Pulmonary artery endothelial cell (primary cell): ENCODE measurements around the gene PDZRN4. TPM values are rescaled to one million over a fixed set of nuclear protein-coding genes. Genes with fewer than 3 reads are reported as not detected.
"Not testable (repeated sequence)": the region's sequence is repeated elsewhere in the genome, so short reads cannot be mapped to it uniquely, and the experiment has no call there.

ENCODE experiments used
- DNase-seq: peaks from one replicate; pipeline ENCODE4 v3.0.0-alpha.2; 2011; ENCODE audit warnings: low read depth, low spot score
- total RNA-seq: library from RNA; depleted of rRNA; stranded (reverse); fragments of >200 nt; gene quantifications from 2 replicates; pipeline ENCODE4 v1.2.3, GENCODE V29; 2014

PDZRN4 gene
- total RNA-seq, 1 donor from 2014 or later, result not detected

DNA sequence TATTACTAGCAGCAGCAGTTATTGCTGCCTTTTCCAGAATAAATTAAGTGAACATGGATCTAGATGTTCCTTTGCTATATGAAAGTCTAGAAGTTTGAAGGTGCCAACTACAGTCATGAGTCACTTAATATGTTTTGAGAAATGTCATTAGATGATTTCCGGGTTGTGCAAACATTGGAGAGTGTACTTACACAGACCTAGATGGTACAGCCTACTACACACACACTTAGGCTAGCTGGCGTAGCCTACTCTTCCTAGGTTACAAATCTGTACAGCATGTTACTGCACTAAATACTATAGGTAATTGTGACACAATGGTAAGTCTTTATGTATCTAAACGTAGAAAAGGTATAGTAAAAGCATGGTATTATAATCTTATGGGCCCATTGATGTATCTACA is 368.1 kb downstream of the PDZRN4 start:
- DNase-seq, result no peak

DNA sequence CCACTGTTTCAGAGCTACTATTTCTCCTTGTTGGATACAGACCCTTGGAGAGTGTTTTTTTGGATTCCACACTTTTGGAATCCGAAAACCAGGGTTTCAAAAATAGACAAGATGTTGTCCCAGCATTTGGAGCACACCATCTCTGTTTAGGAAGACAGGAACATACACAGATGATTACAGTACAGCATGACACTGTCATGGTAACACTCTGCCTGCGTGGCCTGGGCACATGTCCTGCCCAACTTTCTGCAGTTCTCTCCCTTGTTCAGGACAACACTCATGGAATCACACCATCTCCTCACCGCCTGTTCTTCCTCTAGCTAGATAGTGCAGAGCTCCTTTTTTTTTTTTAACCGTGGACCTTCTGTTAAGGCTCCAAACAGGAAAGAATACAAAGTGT is 369.2 kb downstream of the PDZRN4 start:
- no peak for DNase-seq

DNA sequence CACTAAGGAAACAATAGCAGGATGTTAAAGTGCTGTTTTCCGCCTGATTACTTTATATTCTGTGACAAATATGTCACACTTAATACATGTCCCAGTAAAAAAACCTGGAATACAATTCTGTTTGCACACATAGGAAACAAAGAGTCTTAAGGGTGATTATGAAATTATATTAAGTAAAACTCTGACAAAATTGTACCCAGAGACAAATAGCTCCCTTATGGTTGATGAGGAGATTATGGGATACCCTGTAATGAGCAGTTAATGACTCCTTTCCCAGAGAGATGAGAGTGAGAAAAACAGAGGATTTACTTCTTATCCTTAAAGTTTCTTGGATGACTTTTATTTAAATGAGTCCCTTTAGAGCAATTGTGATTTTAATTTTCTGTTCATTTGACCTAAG is 370.6 kb downstream of the PDZRN4 start:
- no peak for DNase-seq

DNA sequence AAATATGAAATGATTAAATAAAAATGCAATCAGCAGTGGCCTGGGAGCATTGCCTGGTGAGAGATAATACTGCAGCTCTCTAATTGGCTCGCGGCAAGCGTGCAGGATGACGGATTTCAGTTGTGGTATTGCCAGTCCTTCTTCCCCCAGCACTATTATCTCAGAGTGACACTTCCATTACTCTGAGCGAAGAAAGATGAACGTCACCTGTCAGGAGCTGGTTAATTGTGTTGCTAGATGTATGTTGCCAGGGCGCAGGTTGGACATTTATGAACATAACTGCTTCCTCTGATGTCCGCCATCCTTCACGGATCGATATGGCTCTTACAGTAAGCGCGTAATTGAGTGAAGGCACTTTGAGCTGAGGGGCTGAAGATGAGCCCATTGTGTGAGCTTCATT is 374.9 kb downstream of the PDZRN4 start:
- no peak for DNase-seq

DNA sequence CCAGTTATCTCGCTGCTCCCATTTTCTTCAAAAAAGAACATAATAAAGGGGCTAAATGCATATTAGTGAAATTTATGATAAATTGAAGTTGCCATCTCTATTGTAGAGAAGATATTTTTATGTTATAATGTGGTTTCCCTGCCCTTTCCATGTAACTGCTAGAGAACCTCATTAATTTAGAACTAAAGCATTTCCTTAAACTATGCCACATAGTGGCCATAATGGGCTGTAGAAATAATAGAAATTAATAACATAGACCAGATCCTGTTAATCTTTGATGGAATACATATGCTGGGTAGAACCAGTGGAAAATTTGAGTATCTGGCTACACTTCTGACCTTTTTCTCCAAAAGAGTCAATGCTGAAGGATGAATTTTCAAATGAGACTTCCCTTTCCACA is 376.7 kb downstream of the PDZRN4 start:
- DNase-seq, result no peak

DNA sequence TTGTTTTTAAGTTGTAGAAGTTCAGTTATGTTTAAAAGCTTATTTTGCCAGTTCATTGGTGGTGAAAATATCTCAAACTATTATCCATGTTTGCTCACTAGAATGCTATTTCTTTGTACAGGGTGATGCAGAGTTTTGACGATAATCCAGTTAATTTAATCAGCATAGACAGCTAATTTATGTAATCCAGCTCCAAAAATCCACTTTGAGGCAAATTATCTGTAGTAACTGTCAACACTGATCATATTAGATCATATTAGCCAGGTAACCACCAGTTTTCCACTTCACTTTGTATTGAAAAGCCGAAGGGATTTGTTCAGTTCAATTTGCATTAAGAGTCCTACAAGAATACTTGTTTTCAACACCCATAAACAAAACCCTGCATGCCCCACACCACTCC is 378.6 kb downstream of the PDZRN4 start:
- DNase-seq, result no peak

DNA sequence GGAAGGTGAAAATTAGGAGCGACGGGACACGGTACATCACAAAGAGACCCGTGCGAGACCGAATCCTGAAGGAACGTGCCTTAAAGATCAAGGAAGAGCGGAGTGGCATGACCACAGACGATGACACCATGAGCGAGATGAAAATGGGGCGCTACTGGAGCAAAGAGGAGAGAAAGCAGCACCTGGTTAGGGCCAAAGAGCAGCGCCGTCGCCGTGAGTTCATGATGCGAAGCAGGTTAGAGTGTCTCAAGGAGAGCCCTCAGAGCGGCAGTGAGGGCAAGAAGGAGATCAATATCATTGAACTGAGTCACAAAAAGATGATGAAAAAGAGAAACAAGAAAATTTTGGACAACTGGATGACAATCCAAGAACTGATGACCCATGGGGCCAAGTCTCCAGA is 385.3 kb downstream of the PDZRN4 start:
- DNase-seq, result no peak

DNA sequence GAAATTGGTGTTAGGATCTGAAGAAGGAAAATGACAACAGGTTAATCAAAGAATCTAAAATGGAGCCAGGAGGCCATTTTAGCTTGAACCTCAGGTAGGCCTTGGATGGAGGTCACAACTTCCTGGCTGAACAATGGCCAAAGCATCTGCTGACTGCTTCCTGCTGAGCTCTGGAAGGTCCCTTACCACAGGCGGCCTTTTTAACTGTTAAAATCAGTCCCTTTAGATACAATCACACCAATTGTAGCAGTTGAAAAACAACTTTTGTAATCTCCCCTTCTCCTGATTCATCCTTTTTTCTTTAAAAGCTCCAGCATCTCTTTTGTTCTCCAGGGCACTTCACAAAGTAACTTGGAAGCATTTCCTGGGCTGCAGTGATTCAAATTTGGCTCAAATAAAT is 388.8 kb downstream of the PDZRN4 start:
- DNase-seq, result no peak

DNA sequence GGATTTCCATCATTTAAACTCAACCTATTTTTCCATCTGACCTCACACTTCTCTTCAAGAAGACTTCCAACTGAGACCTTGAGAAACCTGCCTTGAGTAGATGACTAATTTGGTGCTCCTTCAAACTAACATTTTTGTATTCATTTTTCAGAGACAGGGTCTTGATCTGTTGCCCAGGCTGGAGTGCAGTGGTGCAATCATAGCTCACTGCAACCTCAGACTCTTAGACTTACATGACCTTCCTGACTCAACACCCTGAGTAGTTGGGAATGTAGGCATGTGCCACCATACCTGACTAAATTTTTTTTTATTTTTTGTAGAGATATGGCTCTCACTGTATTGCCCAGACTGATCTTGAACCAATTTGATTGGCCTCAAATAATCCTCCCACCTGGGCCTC is 389.9 kb downstream of the PDZRN4 start:
- no peak for DNase-seq

DNA sequence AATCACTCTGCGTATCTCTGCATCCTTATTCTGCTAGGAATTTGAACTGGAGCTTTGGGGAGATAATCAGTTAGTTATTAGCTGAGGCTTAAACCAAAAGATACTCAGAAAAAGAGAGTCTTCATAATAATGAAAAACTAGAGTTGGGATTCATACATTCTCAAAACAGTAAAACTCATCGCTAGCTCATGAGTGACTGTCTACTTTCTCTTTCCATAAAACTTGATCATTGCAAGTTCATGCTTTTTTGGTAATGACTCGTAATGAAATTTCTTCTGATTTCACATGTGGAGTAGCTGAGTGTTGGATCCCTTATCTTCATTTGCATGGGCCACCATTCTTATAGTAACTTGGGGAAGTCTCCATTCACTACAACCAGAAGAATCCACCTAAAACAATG is 397.7 kb downstream of the PDZRN4 start:
- DNase-seq, result no peak

DNA sequence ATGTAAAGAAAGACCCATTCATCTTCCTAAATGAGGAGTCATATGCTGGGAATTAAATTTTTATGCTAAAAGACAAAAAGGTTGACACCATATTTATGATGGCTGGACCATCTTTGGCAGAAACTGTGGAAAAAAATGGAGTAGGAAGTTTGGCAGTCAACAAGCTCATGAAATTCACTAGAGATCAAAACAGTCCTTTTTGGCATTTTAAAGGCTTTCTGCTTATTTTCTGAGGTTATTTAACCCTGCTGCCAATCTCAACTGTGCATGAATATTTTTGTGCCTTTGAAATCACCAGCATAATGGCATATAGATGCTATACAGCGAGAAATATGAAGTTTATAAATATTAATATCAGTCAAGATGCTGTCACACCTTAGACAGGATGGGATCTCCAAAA is 399.5 kb downstream of the PDZRN4 start:
- no peak for DNase-seq

DNA sequence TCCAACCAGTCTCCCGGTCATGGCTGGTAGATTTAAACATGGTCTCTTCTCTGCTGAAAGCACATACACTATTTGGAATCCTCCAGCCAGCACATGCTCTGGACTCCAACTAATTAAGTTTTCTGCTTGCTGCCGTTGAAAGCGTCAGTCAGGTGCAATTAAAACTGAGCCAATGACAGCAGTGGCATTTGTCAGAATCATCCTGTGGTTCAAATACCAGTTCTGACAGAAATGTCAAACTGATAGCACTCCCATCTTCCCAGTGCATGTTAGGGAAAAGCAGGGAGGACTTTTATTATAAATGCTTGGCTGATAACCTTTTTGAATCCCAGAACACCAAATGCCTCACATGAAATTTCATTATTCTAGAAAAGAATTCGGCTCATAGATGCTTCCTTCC is 401.8 kb downstream of the PDZRN4 start:
- no peak for DNase-seq

DNA sequence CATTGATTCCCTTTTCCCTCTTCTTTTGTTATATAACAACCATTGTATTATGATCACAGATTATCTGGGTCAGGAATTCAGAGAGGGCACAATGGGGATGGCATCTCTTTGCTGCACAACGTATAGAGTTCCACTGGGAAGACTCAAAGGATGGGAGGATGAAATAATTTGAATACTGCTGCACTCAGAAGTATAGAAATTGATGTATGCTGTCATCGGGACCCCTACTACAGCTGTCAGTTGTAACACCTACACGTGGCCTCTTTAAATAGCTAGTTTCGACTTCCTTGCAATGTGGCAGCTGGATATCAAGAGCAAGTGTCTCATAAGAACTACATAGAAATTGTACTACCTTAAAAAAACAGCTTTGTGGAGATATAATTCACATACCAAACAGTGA is 408.1 kb downstream of the PDZRN4 start:
- no peak for DNase-seq

DNA sequence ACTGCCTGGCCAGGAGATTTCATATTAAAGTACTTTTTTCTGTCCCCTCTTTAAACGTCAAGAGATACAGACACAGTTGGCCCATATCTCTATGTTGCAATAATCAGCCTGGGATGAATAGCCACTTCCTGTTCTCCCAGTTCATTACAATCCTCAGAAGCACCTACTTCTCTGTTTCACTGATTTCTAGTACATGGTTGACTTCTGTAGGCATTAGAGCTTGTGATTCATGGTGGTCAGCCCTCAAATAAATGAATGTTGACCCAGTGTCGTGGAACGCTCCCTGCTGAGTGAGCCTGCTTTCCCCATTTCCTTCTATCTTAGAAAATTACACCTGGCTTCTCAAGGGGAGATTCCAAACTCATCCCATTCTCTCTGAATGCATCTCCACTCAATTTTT is 416.7 kb downstream of the PDZRN4 start:
- DNase-seq, result no peak

DNA sequence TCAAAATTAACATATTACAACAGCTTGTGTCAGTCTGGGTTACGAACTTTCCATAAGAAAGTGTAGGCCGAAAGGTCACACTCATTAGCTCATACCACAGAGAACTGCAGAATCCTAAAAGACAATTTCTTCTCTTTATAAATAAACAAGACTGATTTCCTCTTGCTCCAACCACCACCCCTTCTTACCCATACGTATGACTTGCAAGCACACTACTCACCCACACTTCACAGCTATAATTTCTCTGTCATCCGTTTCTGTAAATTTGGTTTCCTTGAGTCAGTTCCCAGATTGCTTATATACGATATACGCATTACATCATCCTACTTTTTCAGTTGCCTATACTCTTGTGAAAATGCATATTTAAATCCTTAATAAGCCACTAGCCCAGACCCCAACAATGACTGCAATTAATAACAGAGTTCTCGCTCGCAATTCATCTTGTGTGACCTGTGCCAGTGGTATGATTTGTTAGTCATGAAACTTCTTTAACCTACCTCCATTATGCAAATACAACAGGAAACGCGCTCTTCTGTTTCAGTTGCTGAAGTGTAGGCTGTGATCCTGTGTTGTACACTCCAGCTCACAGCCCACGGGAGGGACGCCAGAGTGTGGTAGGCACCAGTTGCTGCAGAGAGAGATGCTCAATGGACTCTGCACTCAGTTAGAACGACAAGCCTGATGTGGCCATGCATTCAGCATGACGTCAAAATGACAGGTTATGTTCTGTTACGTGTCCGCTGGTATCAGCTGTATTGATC is 417.6 kb downstream of the PDZRN4 start:
- no peak for DNase-seq

DNA sequence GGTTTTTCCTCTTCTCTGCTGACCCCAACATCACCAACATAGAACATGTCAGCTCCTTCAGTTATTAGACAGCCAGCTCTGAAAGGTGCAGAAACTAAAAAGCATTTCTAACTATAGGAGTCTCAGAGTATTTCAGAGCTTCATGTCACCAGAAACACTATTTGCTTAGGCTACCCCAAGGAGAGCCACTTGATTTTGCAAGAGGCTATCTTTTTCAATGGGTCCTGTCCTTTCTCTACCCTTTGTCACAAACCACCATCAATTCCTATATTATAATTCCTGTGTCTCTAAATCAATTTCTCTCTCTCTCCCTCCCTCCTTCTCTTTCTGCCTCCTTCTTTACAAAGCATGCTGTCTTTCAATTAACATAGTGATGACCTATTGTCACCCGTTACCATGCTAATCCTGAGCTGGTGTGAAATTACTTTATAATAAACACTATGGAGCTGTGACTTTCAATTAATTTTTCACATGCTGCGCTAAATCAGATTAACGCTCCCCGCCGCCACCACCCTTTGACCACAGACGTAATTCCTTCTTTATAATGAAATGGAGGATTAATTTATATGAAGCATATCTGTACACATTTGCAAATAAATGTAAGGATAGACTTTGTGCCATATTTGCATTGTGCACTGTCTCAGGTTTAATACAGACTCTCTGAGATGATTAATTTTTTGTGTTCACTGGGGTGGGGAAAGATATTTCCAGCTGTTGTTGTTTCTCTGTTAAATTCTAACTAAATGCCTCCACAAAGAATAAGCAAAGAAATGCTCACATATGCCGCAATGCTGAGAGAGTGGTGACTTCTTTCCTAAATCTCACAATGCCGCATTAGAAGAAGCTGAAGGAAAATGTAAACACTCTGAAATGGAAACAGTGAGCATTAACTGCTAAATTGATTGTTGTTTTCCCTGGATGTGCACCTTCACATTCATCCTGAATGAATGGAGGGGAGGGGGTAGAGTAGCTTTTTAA is 418.6 kb downstream of the PDZRN4 start:
- DNase-seq, result no peak

DNA sequence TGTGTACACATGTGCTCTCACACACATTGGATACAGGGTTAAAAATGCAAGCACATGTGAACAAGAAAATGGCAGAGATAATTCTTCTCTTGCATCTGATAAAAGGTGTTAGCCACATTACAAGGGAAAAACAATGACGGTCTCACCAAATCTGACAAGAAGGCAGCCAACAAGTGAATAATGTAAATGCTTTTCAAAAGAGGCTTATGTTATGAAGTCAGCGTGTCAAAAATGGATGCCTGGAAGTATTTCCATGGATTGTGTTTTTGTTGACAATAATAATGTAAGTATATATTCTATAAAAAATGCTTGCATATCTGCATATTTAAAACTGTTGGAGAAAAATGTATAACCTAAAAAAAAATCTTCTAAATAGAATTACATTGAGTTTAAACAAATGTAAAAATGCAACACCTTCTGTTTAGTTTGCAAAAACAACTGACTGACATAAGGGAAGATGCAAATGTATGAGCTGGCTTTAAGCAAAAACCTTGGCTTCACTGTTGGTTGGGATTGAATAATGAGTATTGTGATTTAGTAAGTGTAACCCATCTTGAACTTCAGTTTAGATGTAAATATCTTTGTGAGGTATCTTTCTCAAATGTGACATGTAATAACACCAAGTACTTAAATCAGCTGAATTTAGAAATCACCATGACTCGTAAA is 424.9 kb downstream of the PDZRN4 start:
- DNase-seq, result no peak

DNA sequence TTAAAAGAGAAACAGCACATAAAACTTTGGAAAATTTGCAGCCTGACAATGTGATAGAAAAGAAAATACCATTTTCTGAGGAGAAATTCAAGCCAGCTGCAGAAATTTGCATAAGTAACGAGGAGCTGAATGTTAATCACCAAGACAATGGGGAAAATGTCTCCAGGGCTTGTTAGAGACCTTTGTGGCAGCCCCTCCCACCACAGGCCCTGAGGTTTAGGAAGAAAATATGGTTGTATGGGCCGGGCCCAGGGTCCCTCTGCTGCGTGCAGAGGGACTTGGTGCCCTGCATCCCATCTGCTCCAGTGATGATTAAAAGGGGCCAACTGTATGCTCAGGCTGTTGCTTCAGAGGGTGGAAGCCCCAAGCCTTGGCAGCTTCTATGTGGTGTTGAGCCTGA is 427.1 kb downstream of the PDZRN4 start:
- not testable (repeated sequence) for DNase-seq

DNA sequence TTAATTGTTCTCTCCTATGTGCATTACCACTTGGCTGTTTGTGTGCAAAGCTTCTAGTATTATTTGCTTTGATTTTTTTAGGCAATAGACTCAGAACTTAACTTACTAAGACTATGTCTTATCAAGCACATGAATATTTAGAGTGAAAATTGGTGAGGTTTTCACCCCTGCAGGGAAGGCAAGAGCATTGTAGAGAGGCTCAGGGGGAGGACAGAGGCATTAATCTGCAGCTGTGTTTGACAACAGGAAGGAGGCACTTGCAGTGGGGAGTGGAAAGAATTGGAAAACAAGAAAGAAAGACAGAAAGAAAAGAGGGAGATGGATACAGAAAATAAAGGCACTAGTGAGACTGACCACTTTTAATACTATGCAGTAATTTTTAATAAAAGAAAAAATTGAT is 431.6 kb downstream of the PDZRN4 start:
- DNase-seq, result no peak

DNA sequence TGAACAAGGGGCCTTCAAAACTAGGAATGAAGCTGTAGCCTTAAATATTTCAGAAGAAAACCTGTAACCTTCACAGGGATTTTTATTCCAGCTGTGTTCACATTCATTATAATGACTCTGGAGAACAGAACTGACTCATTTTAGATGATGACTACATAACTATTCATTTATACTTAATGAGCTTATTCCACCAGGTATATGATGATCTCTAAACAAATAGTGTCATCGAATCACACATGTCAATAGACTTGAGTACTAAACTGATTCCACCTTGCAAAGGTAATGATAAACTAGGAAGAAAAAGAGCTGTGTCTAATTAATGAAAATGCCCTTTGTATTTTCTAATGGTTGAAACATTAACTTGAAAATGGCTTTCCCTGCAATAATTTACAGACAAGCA is 433.2 kb downstream of the PDZRN4 start:
- no peak for DNase-seq
